Measurements from ENCODE around the gene HVCN1.
"Not testable (repeated sequence)": the region's sequence is repeated elsewhere in the genome, so short reads cannot be mapped to it uniquely, and the experiment has no call there.

HVCN1 gene

DNA sequence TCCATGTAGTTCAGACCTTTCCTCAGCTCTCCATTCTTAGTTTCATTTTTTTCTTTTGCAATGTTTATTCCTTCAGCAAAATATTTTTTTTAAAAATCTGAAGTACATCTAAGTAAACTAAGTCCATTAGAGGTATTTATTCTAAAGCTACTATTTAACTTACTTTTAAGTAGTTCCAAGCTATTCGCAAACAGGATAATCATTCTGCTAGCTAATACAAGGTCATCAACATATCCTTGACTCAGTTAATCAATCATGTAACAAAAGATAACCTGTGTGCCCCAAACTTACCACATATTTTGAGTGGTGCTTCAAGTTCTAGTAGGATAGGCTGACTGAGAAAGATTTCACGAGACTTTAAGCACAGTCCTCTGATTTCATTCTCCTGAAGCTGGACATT, 42.6 kb upstream of the HVCN1 start:
- in situ Hi-C loops (cut with HindIII; ENCODE audit: low pct_ligation_motif_present, low sequenced_read_pairs): no loop called here
- peaks cover 35% of the 10 kb centered on the region for H3K36me3 ChIP-seq (replicated peaks)
- no peak overlapping the region for H3K27ac ChIP-seq
- no peak overlapping the region for H3K4me3 ChIP-seq (ENCODE audit: low read depth, low read length)
- no peaks in the 10 kb centered on the region for H3K27me3 ChIP-seq (replicated peaks)
- TF ChIP-seq, protein P1, sequence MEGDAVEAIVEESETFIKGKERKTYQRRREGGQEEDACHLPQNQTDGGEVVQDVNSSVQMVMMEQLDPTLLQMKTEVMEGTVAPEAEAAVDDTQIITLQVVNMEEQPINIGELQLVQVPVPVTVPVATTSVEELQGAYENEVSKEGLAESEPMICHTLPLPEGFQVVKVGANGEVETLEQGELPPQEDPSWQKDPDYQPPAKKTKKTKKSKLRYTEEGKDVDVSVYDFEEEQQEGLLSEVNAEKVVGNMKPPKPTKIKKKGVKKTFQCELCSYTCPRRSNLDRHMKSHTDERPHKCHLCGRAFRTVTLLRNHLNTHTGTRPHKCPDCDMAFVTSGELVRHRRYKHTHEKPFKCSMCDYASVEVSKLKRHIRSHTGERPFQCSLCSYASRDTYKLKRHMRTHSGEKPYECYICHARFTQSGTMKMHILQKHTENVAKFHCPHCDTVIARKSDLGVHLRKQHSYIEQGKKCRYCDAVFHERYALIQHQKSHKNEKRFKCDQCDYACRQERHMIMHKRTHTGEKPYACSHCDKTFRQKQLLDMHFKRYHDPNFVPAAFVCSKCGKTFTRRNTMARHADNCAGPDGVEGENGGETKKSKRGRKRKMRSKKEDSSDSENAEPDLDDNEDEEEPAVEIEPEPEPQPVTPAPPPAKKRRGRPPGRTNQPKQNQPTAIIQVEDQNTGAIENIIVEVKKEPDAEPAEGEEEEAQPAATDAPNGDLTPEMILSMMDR (IDR thresholded peaks at IDR 0.05; ENCODE audit: low read depth, low read length, missing control alignments): no peak
- no peak for DNase-seq

- Histone ChIP-seq H3K4me3 (ENCODE audit: low read depth, low read length) (no peak overlapping the region), H3K27ac (no peak overlapping the region), H3K27me3 (replicated peaks) (no peaks in the 10 kb centered on the region), H3K36me3 (replicated peaks) (peaks cover 47% of the 10 kb centered on the region)
- TF ChIP-seq, protein P1 (IDR thresholded peaks at IDR 0.05; ENCODE audit: low read depth, low read length, missing control alignments): no peak
- in situ Hi-C loops (cut with HindIII; ENCODE audit: low pct_ligation_motif_present, low sequenced_read_pairs): no loop called here
- no peak for DNase-seq
Observed at GRCh38 chr12:110728628-110729027, 39.7 kb upstream of the HVCN1 start.

- no peak for DNase-seq
- Histone ChIP-seq H3K4me3 (ENCODE audit: low read depth, low read length) (no peak overlapping the region), H3K27me3 (replicated peaks) (no peaks in the 10 kb centered on the region), H3K36me3 (replicated peaks) (peaks cover 59% of the 10 kb centered on the region), H3K27ac (no peak overlapping the region)
- TF ChIP-seq, protein P1 (IDR thresholded peaks at IDR 0.05; ENCODE audit: low read depth, low read length, missing control alignments): no peak
- in situ Hi-C loops (cut with HindIII; ENCODE audit: low pct_ligation_motif_present, low sequenced_read_pairs): no loop called here
Observed at GRCh38 chr12:110726708-110727369, 37.9 kb upstream of the HVCN1 start.

- Histone ChIP-seq H3K4me3 (ENCODE audit: low read depth, low read length) (no peak overlapping the region), H3K27ac (no peak overlapping the region), H3K27me3 (replicated peaks) (no peaks in the 10 kb centered on the region), H3K36me3 (replicated peaks) (peaks cover 63% of the 10 kb centered on the region)
- in situ Hi-C loops (cut with HindIII; ENCODE audit: low pct_ligation_motif_present, low sequenced_read_pairs): no loop called here
- no peak for DNase-seq
- TF ChIP-seq, protein P1 (IDR thresholded peaks at IDR 0.05; ENCODE audit: low read depth, low read length, missing control alignments): no peak
Observed at GRCh38 chr12:110726028-110726427, 37.1 kb upstream of the HVCN1 start.

GRCh38 chr12:110725267-110725666, 36.4 kb upstream of the HVCN1 start:
- Histone ChIP-seq H3K4me3 (ENCODE audit: low read depth, low read length) (no peak overlapping the region), H3K27me3 (replicated peaks) (no peaks in the 10 kb centered on the region), H3K36me3 (replicated peaks) (peaks cover 65% of the 10 kb centered on the region), H3K27ac (no peak overlapping the region)
- TF ChIP-seq, protein P1 (IDR thresholded peaks at IDR 0.05; ENCODE audit: low read depth, low read length, missing control alignments): no peak
- in situ Hi-C loops (cut with HindIII; ENCODE audit: low pct_ligation_motif_present, low sequenced_read_pairs): no loop called here
- no peak for DNase-seq

- H3K27me3 ChIP-seq (replicated peaks); H3K27ac ChIP-seq; H3K4me3 ChIP-seq (ENCODE audit: low read depth, low read length); in situ Hi-C loops (cut with HindIII; ENCODE audit: low pct_ligation_motif_present, low sequenced_read_pairs); DNase-seq: not testable (repeated sequence)
- H3K36me3 ChIP-seq (replicated peaks): peaks cover 73% of the 10 kb centered on the region
Observed at GRCh38 chr12:110722892-110723291, 34.0 kb upstream of the HVCN1 start.
